ENCODE measurements around the gene HSPA1A.

The HSPA1A gene

DNA sequence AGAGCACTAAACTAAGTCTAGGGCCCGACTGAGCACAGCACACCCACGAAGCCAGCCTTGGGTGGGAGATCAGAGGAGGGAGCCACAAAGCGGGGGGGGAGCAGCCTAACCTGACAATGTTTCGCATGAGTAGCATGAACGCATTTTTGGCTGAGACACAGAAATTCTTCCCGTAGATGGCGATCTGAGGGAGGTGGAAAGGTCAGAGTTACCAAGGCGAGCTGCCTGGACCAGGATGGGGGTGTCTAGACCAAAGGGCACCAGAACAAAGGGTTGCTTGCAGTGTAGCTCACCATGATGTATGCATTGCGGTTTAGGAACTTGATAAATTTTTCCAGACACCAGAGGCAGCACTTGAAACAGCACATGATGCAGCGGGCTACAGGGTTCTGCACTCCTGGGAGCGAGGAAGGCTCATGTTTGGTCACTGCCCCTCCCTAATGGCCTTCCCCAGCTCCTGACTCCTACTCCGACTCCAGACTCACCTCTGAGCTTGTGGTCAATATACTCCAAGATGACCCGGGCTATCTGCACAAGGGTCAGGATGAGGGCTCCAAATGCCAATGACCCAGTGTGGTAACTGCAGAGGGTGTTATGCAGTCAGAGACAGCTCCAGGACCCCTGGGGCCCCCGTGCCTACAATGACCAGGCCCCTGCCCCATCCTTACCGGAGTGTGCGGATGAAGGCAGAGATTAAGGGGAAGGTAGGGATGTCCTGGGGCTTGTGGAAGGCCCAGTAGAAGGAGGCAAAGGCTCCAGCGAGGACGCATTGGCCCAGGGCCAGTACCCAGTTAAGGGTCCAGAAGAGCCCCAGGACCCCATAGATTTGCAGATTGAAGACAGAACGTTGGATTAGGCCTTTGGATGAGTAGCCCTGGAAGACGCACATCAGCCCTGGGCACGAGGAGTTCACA, 50.1 kb downstream of the HSPA1A start:
- no peak for DNase-seq (ENCODE audit: low spot score)
